ENCODE results near the gene ACE. TPM values are rescaled to one million over a fixed set of nuclear protein-coding genes. Genes with fewer than 3 reads are reported as not detected.

ACE gene
- total RNA-seq, 1 experiment from 2014 or later, result 7.8 TPM

- TF ChIP-seq, protein P1, sequence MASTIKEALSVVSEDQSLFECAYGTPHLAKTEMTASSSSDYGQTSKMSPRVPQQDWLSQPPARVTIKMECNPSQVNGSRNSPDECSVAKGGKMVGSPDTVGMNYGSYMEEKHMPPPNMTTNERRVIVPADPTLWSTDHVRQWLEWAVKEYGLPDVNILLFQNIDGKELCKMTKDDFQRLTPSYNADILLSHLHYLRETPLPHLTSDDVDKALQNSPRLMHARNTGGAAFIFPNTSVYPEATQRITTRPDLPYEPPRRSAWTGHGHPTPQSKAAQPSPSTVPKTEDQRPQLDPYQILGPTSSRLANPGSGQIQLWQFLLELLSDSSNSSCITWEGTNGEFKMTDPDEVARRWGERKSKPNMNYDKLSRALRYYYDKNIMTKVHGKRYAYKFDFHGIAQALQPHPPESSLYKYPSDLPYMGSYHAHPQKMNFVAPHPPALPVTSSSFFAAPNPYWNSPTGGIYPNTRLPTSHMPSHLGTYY (CRISPR knock-in tag; IDR thresholded peaks at IDR 0.05), result no peak
- TF ChIP-seq, protein P2, sequence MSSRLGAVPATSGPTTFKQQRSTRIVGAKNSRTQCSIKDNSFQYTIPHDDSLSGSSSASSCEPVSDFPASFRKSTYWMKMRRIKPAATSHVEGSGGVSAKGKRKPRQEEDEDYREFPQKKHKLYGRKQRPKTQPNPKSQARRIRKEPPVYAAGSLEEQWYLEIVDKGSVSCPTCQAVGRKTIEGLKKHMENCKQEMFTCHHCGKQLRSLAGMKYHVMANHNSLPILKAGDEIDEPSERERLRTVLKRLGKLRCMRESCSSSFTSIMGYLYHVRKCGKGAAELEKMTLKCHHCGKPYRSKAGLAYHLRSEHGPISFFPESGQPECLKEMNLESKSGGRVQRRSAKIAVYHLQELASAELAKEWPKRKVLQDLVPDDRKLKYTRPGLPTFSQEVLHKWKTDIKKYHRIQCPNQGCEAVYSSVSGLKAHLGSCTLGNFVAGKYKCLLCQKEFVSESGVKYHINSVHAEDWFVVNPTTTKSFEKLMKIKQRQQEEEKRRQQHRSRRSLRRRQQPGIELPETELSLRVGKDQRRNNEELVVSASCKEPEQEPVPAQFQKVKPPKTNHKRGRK (CRISPR knock-in tag; IDR thresholded peaks at IDR 0.05; ENCODE audit: borderline replicate concordance), result no peak
- no peak for TF ChIP-seq HMGA2 (CRISPR knock-in tag; IDR thresholded peaks at IDR 0.05)
- TF ChIP-seq NR3C1 (CRISPR knock-in tag; conservative IDR thresholded peaks at IDR 0.05; ENCODE audit: low read depth), result no peak
- TF ChIP-seq, protein P3, sequence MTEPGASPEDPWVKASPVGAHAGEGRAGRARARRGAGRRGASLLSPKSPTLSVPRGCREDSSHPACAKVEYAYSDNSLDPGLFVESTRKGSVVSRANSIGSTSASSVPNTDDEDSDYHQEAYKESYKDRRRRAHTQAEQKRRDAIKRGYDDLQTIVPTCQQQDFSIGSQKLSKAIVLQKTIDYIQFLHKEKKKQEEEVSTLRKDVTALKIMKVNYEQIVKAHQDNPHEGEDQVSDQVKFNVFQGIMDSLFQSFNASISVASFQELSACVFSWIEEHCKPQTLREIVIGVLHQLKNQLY (CRISPR knock-in tag; IDR thresholded peaks at IDR 0.05), result no peak
- TF ChIP-seq ZNF671 (CRISPR knock-in tag; IDR thresholded peaks at IDR 0.05), result no peak
- TF ChIP-seq CREB1 (CRISPR knock-in tag; IDR thresholded peaks at IDR 0.05), result no peak
Observed at GRCh38 chr17:63489291-63489690, 12.4 kb downstream of the ACE start (continued).

DNA sequence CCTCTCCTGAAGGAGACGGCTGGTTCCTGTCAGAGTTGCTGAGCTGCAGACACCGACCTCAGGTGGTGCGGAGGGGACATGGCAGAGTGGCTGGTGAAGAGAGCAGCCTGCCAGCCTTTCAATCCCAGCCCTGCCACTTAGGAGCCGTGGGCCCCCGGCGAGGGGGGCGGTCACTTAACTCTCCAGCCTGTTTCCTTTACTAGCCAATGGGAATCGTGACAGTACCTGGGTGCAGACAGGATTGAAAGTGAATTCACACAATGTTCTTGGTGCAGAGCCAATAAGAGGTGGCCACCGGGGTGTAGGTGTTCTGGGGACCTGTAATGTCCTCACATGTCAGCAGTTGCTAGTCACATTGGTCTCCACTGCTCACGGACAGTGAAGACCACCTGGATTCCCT lies 13.5 kb downstream of the ACE start:
- no peak for DNase-seq (ENCODE audit: low spot score)
- TF ChIP-seq, protein P4, sequence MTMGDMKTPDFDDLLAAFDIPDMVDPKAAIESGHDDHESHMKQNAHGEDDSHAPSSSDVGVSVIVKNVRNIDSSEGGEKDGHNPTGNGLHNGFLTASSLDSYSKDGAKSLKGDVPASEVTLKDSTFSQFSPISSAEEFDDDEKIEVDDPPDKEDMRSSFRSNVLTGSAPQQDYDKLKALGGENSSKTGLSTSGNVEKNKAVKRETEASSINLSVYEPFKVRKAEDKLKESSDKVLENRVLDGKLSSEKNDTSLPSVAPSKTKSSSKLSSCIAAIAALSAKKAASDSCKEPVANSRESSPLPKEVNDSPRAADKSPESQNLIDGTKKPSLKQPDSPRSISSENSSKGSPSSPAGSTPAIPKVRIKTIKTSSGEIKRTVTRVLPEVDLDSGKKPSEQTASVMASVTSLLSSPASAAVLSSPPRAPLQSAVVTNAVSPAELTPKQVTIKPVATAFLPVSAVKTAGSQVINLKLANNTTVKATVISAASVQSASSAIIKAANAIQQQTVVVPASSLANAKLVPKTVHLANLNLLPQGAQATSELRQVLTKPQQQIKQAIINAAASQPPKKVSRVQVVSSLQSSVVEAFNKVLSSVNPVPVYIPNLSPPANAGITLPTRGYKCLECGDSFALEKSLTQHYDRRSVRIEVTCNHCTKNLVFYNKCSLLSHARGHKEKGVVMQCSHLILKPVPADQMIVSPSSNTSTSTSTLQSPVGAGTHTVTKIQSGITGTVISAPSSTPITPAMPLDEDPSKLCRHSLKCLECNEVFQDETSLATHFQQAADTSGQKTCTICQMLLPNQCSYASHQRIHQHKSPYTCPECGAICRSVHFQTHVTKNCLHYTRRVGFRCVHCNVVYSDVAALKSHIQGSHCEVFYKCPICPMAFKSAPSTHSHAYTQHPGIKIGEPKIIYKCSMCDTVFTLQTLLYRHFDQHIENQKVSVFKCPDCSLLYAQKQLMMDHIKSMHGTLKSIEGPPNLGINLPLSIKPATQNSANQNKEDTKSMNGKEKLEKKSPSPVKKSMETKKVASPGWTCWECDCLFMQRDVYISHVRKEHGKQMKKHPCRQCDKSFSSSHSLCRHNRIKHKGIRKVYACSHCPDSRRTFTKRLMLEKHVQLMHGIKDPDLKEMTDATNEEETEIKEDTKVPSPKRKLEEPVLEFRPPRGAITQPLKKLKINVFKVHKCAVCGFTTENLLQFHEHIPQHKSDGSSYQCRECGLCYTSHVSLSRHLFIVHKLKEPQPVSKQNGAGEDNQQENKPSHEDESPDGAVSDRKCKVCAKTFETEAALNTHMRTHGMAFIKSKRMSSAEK (CRISPR knock-in tag; IDR thresholded peaks at IDR 0.05; ENCODE audit: borderline replicate concordance), result no peak
- no peak for TF ChIP-seq RELA (CRISPR knock-in tag; IDR thresholded peaks at IDR 0.05; ENCODE audit: borderline replicate concordance)
- TF ChIP-seq, protein P5, sequence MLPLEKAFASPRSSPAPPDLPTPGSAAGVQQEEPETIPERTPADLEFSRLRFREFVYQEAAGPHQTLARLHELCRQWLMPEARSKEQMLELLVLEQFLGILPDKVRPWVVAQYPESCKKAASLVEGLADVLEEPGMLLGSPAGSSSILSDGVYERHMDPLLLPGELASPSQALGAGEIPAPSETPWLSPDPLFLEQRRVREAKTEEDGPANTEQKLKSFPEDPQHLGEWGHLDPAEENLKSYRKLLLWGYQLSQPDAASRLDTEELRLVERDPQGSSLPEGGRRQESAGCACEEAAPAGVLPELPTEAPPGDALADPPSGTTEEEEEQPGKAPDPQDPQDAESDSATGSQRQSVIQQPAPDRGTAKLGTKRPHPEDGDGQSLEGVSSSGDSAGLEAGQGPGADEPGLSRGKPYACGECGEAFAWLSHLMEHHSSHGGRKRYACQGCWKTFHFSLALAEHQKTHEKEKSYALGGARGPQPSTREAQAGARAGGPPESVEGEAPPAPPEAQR (CRISPR knock-in tag; IDR thresholded peaks at IDR 0.05), result no peak
- TF ChIP-seq ZNF121 (CRISPR knock-in tag; IDR thresholded peaks at IDR 0.05), result no peak
- TF ChIP-seq FOXP1 (CRISPR knock-in tag; IDR thresholded peaks at IDR 0.05; ENCODE audit: borderline replicate concordance), result no peak
- TF ChIP-seq, protein P6, sequence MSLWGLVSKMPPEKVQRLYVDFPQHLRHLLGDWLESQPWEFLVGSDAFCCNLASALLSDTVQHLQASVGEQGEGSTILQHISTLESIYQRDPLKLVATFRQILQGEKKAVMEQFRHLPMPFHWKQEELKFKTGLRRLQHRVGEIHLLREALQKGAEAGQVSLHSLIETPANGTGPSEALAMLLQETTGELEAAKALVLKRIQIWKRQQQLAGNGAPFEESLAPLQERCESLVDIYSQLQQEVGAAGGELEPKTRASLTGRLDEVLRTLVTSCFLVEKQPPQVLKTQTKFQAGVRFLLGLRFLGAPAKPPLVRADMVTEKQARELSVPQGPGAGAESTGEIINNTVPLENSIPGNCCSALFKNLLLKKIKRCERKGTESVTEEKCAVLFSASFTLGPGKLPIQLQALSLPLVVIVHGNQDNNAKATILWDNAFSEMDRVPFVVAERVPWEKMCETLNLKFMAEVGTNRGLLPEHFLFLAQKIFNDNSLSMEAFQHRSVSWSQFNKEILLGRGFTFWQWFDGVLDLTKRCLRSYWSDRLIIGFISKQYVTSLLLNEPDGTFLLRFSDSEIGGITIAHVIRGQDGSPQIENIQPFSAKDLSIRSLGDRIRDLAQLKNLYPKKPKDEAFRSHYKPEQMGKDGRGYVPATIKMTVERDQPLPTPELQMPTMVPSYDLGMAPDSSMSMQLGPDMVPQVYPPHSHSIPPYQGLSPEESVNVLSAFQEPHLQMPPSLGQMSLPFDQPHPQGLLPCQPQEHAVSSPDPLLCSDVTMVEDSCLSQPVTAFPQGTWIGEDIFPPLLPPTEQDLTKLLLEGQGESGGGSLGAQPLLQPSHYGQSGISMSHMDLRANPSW (CRISPR knock-in tag; conservative IDR thresholded peaks at IDR 0.05; ENCODE audit: low read depth), result no peak
- TF ChIP-seq, protein P7, sequence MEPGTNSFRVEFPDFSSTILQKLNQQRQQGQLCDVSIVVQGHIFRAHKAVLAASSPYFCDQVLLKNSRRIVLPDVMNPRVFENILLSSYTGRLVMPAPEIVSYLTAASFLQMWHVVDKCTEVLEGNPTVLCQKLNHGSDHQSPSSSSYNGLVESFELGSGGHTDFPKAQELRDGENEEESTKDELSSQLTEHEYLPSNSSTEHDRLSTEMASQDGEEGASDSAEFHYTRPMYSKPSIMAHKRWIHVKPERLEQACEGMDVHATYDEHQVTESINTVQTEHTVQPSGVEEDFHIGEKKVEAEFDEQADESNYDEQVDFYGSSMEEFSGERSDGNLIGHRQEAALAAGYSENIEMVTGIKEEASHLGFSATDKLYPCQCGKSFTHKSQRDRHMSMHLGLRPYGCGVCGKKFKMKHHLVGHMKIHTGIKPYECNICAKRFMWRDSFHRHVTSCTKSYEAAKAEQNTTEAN (CRISPR knock-in tag; IDR thresholded peaks at IDR 0.05), result no peak
- no peak for TF ChIP-seq ELF4 (CRISPR knock-in tag; IDR thresholded peaks at IDR 0.05; ENCODE audit: low read depth)
- no peak for TF ChIP-seq ZNF416 (CRISPR knock-in tag; IDR thresholded peaks at IDR 0.05)
- TF ChIP-seq ETV6 (CRISPR knock-in tag; IDR thresholded peaks at IDR 0.05), result no peak
- TF ChIP-seq SMAD4 (CRISPR knock-in tag; IDR thresholded peaks at IDR 0.05), result no peak
- TF ChIP-seq EMX1 (CRISPR knock-in tag; IDR thresholded peaks at IDR 0.05), result no peak
- H3K4me1 Mint-ChIP-seq, result no peaks in the 10 kb centered on the region
- H3K4me3 Mint-ChIP-seq, result no peak overlapping the region
- peak; percentile 72 for ATAC-seq
- no peaks in the 10 kb centered on the region for H3K36me3 Mint-ChIP-seq
- H3K27me3 Mint-ChIP-seq (ENCODE audit: low read depth), result no peaks in the 10 kb centered on the region
- H3K27ac Mint-ChIP-seq, result no peak overlapping the region; the same call in 1 of the 2 replicates
- ChIA-PET CTCF (interaction anchor here (0.7 to 1.9 kb wide), 6 partner anchors 12 to 65 kb away, joined by 3 to 16 read pairs (median 4); no protein-coding TSS in a partner anchor), POLR2A (no interaction called here)
- H3K9me3 Mint-ChIP-seq, result no peaks in the 10 kb centered on the region
